ENCODE data around the gene IL17F.

DNA sequence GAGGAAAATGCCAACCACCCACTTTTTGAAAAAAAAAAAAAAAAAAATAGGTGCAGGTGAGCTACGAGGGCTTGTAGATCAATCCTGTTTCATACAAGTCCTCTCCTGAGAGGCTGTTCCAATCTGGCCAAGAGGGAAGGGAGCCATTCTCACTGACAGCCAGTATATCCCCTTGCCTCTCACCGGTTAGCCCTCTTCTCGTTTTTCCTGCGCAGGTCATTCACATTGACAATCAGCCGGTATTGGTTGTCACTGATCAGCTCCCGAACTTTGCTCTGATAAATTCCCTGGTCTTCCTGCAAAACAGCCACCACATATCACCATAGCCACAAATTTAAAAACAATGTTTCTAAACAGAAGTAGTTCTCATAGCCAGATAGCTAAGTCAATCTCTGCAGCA, 38.8 kb upstream of the IL17F start:
- no peak for TF ChIP-seq CTCF (IDR thresholded peaks at IDR 0.05; ENCODE audit: low read depth, low read length, missing input control)
- no peak for TF ChIP-seq GABPA (IDR thresholded peaks at IDR 0.05 in 1 of 2, conservative IDR thresholded peaks at IDR 0.05 in 1 of 2)
- TF ChIP-seq TAF1 (conservative IDR thresholded peaks at IDR 0.05) = no peak
- no peak for TF ChIP-seq YY1 (IDR thresholded peaks at IDR 0.05)
- TF ChIP-seq REST (IDR thresholded peaks at IDR 0.05) = no peak
- TF ChIP-seq RAD21 (IDR thresholded peaks at IDR 0.05) = no peak
- no peak for TF ChIP-seq MAX (IDR thresholded peaks at IDR 0.05)
- TF ChIP-seq, protein P1, sequence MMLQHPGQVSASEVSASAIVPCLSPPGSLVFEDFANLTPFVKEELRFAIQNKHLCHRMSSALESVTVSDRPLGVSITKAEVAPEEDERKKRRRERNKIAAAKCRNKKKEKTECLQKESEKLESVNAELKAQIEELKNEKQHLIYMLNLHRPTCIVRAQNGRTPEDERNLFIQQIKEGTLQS (IDR thresholded peaks at IDR 0.05) = no peak
- no peak for TF ChIP-seq HNF4G (IDR thresholded peaks at IDR 0.05)
- TF ChIP-seq, protein P2, sequence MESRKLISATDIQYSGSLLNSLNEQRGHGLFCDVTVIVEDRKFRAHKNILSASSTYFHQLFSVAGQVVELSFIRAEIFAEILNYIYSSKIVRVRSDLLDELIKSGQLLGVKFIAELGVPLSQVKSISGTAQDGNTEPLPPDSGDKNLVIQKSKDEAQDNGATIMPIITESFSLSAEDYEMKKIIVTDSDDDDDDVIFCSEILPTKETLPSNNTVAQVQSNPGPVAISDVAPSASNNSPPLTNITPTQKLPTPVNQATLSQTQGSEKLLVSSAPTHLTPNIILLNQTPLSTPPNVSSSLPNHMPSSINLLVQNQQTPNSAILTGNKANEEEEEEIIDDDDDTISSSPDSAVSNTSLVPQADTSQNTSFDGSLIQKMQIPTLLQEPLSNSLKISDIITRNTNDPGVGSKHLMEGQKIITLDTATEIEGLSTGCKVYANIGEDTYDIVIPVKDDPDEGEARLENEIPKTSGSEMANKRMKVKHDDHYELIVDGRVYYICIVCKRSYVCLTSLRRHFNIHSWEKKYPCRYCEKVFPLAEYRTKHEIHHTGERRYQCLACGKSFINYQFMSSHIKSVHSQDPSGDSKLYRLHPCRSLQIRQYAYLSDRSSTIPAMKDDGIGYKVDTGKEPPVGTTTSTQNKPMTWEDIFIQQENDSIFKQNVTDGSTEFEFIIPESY (IDR thresholded peaks at IDR 0.05) = no peak

All from liver (tissue), 3 donors.